ENCODE data around the gene ODF2.
"Not testable (repeated sequence)": the region's sequence is repeated elsewhere in the genome, so short reads cannot be mapped to it uniquely, and the experiment has no call there.

Gene ODF2

GRCh38 chr9:128424268-128424780 is 31.5 kb upstream of the ODF2 start:
- no peak for DNase-seq

- DNase-seq, result no peak
Measured at GRCh38 chr9:128428644-128429512, 26.9 kb upstream of the ODF2 start.

GRCh38 chr9:128429513-128430086 is 26.2 kb upstream of the ODF2 start:
- no peak for DNase-seq

GRCh38 chr9:128431207-128431606 is 24.6 kb upstream of the ODF2 start:
- no peak for DNase-seq

- no peak for DNase-seq
Measured at GRCh38 chr9:128434340-128434739, 21.5 kb upstream of the ODF2 start.

GRCh38 chr9:128435611-128436010 is 20.2 kb upstream of the ODF2 start:
- no peak for DNase-seq

GRCh38 chr9:128438343-128439109 is 17.3 kb upstream of the ODF2 start:
- peak; percentile 84 for DNase-seq

GRCh38 chr9:128439273-128439672 is 16.5 kb upstream of the ODF2 start:
- DNase-seq, result no peak

GRCh38 chr9:128442150-128442549 is 13.7 kb upstream of the ODF2 start:
- DNase-seq, result no peak

GRCh38 chr9:128446505-128446904 is 9.3 kb upstream of the ODF2 start:
- DNase-seq, result not testable (repeated sequence)

GRCh38 chr9:128448746-128449145 is 7.1 kb upstream of the ODF2 start:
- DNase-seq, result no peak

- DNase-seq, result no peak
Measured at GRCh38 chr9:128454991-128455390, 815 bp upstream of the ODF2 start.

GRCh38 chr9:128456613-128457061 is 831 bp downstream of the ODF2 start:
- DNase-seq, result peak; percentile 75 to 86

GRCh38 chr9:128457207-128457606 is 1.4 kb downstream of the ODF2 start:
- DNase-seq, result no peak

- no peak for DNase-seq
Measured at GRCh38 chr9:128459011-128459410, 3.2 kb downstream of the ODF2 start.

- no peak for DNase-seq
Measured at GRCh38 chr9:128469070-128469469, 13.3 kb downstream of the ODF2 start.

- no peak for DNase-seq
Measured at GRCh38 chr9:128470560-128470959, 14.8 kb downstream of the ODF2 start.

GRCh38 chr9:128473104-128473503 is 17.3 kb downstream of the ODF2 start:
- no peak for DNase-seq

GRCh38 chr9:128475867-128476266 is 20.1 kb downstream of the ODF2 start:
- no peak for DNase-seq

GRCh38 chr9:128479262-128479661 is 23.5 kb downstream of the ODF2 start:
- peak; percentile 42 to 85 for DNase-seq

- no peak for DNase-seq
Measured at GRCh38 chr9:128481561-128481960, 25.8 kb downstream of the ODF2 start.

- DNase-seq, result no peak
Measured at GRCh38 chr9:128482186-128482585, 26.4 kb downstream of the ODF2 start.

- DNase-seq, result no peak
Measured at GRCh38 chr9:128484686-128485413, 29.0 kb downstream of the ODF2 start.

All from NCI-H2081 (cell line).